HEK293 (cell line): ENCODE results near the gene JMJD6.

Source experiments
- CTCF ChIA-PET: fragments of 350-600 bp; formaldehyde crosslinking; extraction: SDS; loops from one replicate; lab custom pipeline; 2021; ENCODE audit warnings: antibody characterized with exemption; lab: Yijun Ruan, JAX
- POLR2A ChIA-PET: fragments of 300-600 bp; formaldehyde crosslinking; extraction: SDS; loops from one replicate; lab custom pipeline; 2020; ENCODE audit warnings: antibody characterized with exemption, inconsistent platforms; lab: Yijun Ruan, JAX
- H3K27ac ChIP-seq: fragments of 200-500 bp; sonication (Bioruptor generic); 2 replicates; pipeline ENCODE4 v1.5.1; 2014; ENCODE audit warnings: low read depth, low read length, control low read depth, inconsistent platforms; ENCODE audit errors: extremely low read depth
- H3K36me3 ChIP-seq, 2 experiments: fragments of 200-500 bp in 1 of 2; sonication (Bioruptor generic) in 1 of 2; 1 replicate in 1 of 2; 2 replicates in 1 of 2; pipeline ENCODE4 v1.5.1; 2014 to 2017; ENCODE audit warnings: inconsistent platforms in 2 of 2, low read length in 2 of 2; ENCODE audit not compliant: control insufficient read depth in 2 of 2, insufficient read depth in 1 of 2
- H3K4me1 ChIP-seq: fragments of 200-500 bp; sonication (Bioruptor generic); 2 replicates; pipeline ENCODE4 v1.5.1; 2014; ENCODE audit warnings: mild to moderate bottlenecking, low read length, inconsistent platforms; ENCODE audit not compliant: control insufficient read depth, insufficient read depth
- H3K4me3 ChIP-seq: 2 replicates; pipeline ENCODE4 v1.5.1; 2011; ENCODE audit warnings: low read depth, mild to moderate bottlenecking, control low read depth, low read length, moderate library complexity
- H3K9me3 ChIP-seq: fragments of 200-500 bp; sonication (Bioruptor generic); 2 replicates; pipeline ENCODE4 v1.5.1; 2014; ENCODE audit warnings: low read depth, low read length, inconsistent platforms; ENCODE audit not compliant: control insufficient read depth, insufficient read depth
- BCL11B ChIP-seq: fragments of 450-650 bp; formaldehyde crosslinking; IDR thresholded peaks from 2 replicates; pipeline ENCODE4 v1.5.1; 2016; ENCODE audit warnings: low read depth, missing biosample characterization, missing genetic modification characterization
- GLIS2 ChIP-seq: fragments of 450-650 bp; formaldehyde crosslinking; IDR thresholded peaks from 2 replicates; pipeline ENCODE4 v1.5.1; 2016; ENCODE audit warnings: missing biosample characterization, missing genetic modification characterization
- PRDM10 ChIP-seq: fragments of 450-650 bp; formaldehyde crosslinking; IDR thresholded peaks from 2 replicates; pipeline ENCODE4 v1.5.1; 2016; ENCODE audit warnings: missing biosample characterization, missing genetic modification characterization
- ZNF133 ChIP-seq: fragments of 450-650 bp; formaldehyde crosslinking; IDR thresholded peaks from 2 replicates; pipeline ENCODE4 v1.5.1; 2016; ENCODE audit warnings: missing biosample characterization, missing genetic modification characterization
- ZNF211 ChIP-seq: fragments of 450-650 bp; formaldehyde crosslinking; IDR thresholded peaks from 2 replicates; pipeline ENCODE4 v1.5.1; 2016; ENCODE audit warnings: low read depth, missing biosample characterization, missing genetic modification characterization
- ZNF398 ChIP-seq: fragments of 450-650 bp; formaldehyde crosslinking; IDR thresholded peaks from 2 replicates; pipeline ENCODE4 v1.5.1; 2017; ENCODE audit warnings: missing biosample characterization, missing genetic modification characterization
- ZNF433 ChIP-seq: fragments of 450-650 bp; formaldehyde crosslinking; IDR thresholded peaks from 2 replicates; pipeline ENCODE4 v1.5.1; 2016; ENCODE audit warnings: missing biosample characterization, missing genetic modification characterization, low read depth
- ZNF501 ChIP-seq: fragments of 450-650 bp; formaldehyde crosslinking; IDR thresholded peaks from 2 replicates; pipeline ENCODE4 v1.5.1; 2016; ENCODE audit warnings: missing biosample characterization, missing genetic modification characterization
- ZNF558 ChIP-seq: fragments of 450-650 bp; formaldehyde crosslinking; IDR thresholded peaks from 2 replicates; pipeline ENCODE4 v1.5.1; 2016; ENCODE audit warnings: missing biosample characterization, missing genetic modification characterization
- ZNF626 ChIP-seq: fragments of 450-650 bp; sonication (Bioruptor Pico); formaldehyde crosslinking; IDR thresholded peaks from 2 replicates; pipeline ENCODE4 v1.5.1; 2018; ENCODE audit warnings: missing biosample characterization, missing genetic modification characterization, inconsistent platforms
- ZNF654 ChIP-seq: fragments of 450-650 bp; formaldehyde crosslinking; IDR thresholded peaks from 2 replicates; pipeline ENCODE4 v1.5.1; 2016; ENCODE audit warnings: low read depth, missing biosample characterization, missing genetic modification characterization
- ZNF704 ChIP-seq: fragments of 450-650 bp; formaldehyde crosslinking; IDR thresholded peaks from 2 replicates; pipeline ENCODE4 v1.5.1; 2016; ENCODE audit warnings: missing biosample characterization, missing genetic modification characterization
- ZNF837 ChIP-seq: fragments of 450-650 bp; formaldehyde crosslinking; IDR thresholded peaks from 2 replicates; pipeline ENCODE4 v1.5.1; 2016; ENCODE audit warnings: missing biosample characterization, missing genetic modification characterization

JMJD6 gene

GRCh38 chr17:76706817-76707216 lies 19.6 kb downstream of the JMJD6 start:
- peaks cover 26% of the 10 kb centered on the region for H3K4me1 ChIP-seq
- no peak overlapping the region for H3K4me3 ChIP-seq
- no peak overlapping the region for H3K27ac ChIP-seq
- TF ChIP-seq ZNF501 (tag by site-specific recombination) (no peak), GLIS2 (tag by site-specific recombination) (no peak), ZNF704 (tag by site-specific recombination) (no peak), ZNF211 (no peak)
- H3K9me3 ChIP-seq, result no peaks in the 10 kb centered on the region
- peaks cover 0 to 18% of the 10 kb centered on the region in 2 experiments; a peak in 2 of 3 replicates for H3K36me3 ChIP-seq
- POLR2A ChIA-PET, result interaction anchor here (1.1 kb wide), 1 partner anchor 18 kb away, joined by 3 read pairs; no protein-coding TSS in a partner anchor
- CTCF ChIA-PET, result interaction anchor here (4.6 kb wide), 1 partner anchor 25 kb away, joined by 22 read pairs; no protein-coding TSS in a partner anchor

- H3K36me3 ChIP-seq, result peaks cover 0 to 18% of the 10 kb centered on the region in 2 experiments; a peak in 2 of 3 replicates
Measured at GRCh38 chr17:76704805-76705204, 21.6 kb downstream of the JMJD6 start.

GRCh38 chr17:76702941-76703637 lies 23.3 kb downstream of the JMJD6 start:
- CTCF ChIA-PET, result interaction anchor here (0.6 to 5.1 kb wide), 8 partner anchors 9 to 80 kb away, joined by 3 to 38 read pairs (median 4); no protein-coding TSS in a partner anchor
- Histone ChIP-seq H3K4me1 (peaks cover 27% of the 10 kb centered on the region), H3K36me3 (peaks cover 0 to 18% of the 10 kb centered on the region in 2 experiments; a peak in 2 of 3 replicates), H3K9me3 (no peaks in the 10 kb centered on the region), H3K27ac (no peak overlapping the region), H3K4me3 (no peak overlapping the region)
- POLR2A ChIA-PET, result interaction anchor here (0.6 to 1.3 kb wide), 3 partner anchors 8 to 35 kb away, joined by 3 to 8 read pairs (median 4); partner anchors contain the start of gene MFSD11
- TF ChIP-seq ZNF837, result no peak
- TF ChIP-seq ZNF433 (tag by site-specific recombination), result no peak
- TF ChIP-seq ZNF398, result no peak
- TF ChIP-seq ZNF558 (tag by site-specific recombination), result no peak
- TF ChIP-seq ZNF654, result no peak
- TF ChIP-seq ZNF626, result no peak
- TF ChIP-seq BCL11B (tag by site-specific recombination), result no peak

More at GRCh38 chr17:76704805-76705204, 21.6 kb downstream of the JMJD6 start:
- 0 out of 2 replicates have a peak, but pooled peaks have one; percentile 34 for TF ChIP-seq PRDM10 (tag by site-specific recombination)
- TF ChIP-seq ZNF133, result no peak
- no peak overlapping the region for H3K4me3 ChIP-seq
- CTCF ChIA-PET, result interaction anchor here (0.6 to 5.1 kb wide), 5 partner anchors 9 to 183 kb away, joined by 3 to 38 read pairs (median 3); no protein-coding TSS in a partner anchor
- H3K4me1 ChIP-seq, result peaks cover 35% of the 10 kb centered on the region
- no peaks in the 10 kb centered on the region for H3K9me3 ChIP-seq
- POLR2A ChIA-PET, result interaction anchor here (0.7 to 1.3 kb wide), 3 partner anchors 9 to 15 kb away, joined by 3 to 8 read pairs (median 3); no protein-coding TSS in a partner anchor
- no peak overlapping the region for H3K27ac ChIP-seq
